ENCODE measurements around the gene SOCS3.
"Not testable (repeated sequence)": the region's sequence is repeated elsewhere in the genome, so short reads cannot be mapped to it uniquely, and the experiment has no call there.

Gene SOCS3

GRCh38 chr17:78313735-78314648, 45.9 kb downstream of the SOCS3 start:
- peak; percentile 30 to 33 for DNase-seq (ENCODE audit: low read depth in 1 of 2, low spot score in 1 of 2)

- not testable (repeated sequence) for DNase-seq (ENCODE audit: low read depth in 1 of 2, low spot score in 1 of 2)
Observed at GRCh38 chr17:78309659-78310255, 50.1 kb downstream of the SOCS3 start.

- DNase-seq (ENCODE audit: low read depth in 1 of 2, low spot score in 1 of 2) = no peak
Observed at GRCh38 chr17:78307887-78308638, 51.8 kb downstream of the SOCS3 start.

- DNase-seq (ENCODE audit: low read depth in 1 of 2, low spot score in 1 of 2) = no peak
Observed at GRCh38 chr17:78306913-78307312, 53.0 kb downstream of the SOCS3 start.

All from activated CD4-positive, alpha-beta T cell treated with anti-CD3 and anti-CD28 coated beads, Interleukin-2, amount 50 U/mL, for 24 hours (primary cell).